GM19468 (cell line): ENCODE results near the gene GRIK2.
"Not testable (repeated sequence)": the region's sequence is repeated elsewhere in the genome, so short reads cannot be mapped to it uniquely, and the experiment has no call there.

Experiments used
- ATAC-seq: cut with Tn5 transposase; IDR thresholded peaks from one replicate; pipeline ENCODE4 v1.9.1; 2021; ENCODE audit warnings: mild to moderate bottlenecking, moderate library complexity, moderate number of reproducible peaks; ENCODE audit not compliant: unreplicated experiment; ENCODE audit errors: extremely low read depth

The GRIK2 gene

DNA sequence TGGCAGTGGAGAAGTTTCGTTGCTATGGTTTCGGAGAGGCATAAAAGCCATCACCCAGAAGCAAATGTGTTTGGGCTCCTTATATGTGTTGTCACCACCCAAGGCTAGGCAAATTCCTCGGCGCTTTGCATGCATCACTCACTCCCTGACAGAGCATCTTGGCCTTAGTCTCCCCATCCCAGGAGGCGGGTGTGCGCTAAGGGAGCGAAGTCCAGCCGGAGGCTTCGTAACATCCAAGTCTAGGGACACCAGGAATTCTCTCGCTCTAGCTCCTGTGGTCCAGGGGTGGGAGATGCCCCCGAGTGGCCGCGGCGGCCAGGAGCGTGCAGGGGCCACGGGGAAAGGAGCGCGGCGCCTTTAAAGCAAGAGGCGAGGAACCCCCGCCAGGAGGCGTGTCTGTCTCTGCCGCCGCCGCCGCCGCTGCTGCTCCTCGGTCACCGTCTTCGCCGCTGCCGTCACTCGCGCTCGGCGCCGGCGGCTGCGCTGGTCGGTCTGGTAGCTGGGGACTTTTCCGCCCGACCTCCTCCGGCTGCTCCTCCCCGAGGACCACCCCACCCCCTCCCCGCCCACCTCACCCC, at the start of gene GRIK2:
GRIK2 (plus strand) TSS at position 458 of the 578 bp plus-strand sequence.
- no peak for ATAC-seq

DNA sequence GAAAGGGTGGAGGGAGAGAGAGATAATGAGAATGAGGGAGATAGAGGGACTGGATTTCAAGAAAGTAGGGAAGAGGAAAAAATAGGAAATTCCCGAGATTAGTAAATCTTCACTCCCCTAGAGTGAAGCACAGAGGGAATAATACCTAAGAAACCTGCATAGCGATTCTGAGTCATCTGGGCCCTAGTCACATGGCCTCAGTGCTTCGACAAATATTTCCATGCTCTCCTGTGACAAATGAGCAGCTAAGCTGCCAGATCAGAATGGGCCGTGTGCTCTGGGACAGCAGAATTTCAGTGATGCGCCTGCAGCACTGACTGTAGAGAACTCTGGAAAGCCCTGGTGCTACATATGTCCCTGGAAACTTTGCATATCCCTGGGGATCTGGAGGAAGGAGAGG, 48.6 kb upstream of the GRIK2 start:
- no peak for ATAC-seq

DNA sequence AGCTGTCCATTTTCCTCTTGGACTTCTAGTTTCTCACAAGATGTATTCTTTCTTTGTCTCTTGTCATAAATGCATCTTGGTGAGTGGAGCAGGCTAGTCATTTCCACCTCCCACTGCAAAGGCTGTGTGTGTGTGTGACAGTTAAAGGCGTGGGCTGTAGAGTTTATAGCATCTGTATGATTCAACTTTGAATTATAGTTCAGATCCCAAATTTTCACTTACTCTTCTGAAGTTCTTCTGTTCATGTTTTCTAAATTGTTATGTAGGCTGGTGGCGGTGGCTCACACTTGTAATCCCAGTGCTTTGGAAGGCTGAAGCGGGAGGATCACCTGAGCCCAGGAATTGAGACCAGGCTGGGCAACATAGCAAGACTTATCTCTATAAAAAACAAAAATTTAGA, 44.7 kb upstream of the GRIK2 start:
- ATAC-seq: no peak

DNA sequence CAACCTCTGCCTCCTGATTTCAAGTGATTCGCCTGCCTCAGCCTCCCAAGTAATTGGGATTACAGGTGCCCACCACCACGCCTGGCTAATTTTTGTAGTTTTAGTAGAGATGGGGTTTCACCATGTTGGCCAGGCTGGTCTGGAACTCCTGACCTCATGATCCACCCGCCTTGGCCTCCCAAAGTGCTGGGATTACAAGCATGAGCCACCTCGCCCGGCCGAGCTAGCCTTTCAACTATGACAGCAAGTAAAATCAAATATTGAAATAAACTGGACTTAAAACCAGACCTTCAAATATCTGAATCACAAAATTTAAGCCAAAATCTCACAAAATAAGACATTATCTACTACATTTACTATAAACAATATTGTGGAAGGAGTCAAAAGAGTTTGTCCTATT, 42.9 kb upstream of the GRIK2 start:
- ATAC-seq: not testable (repeated sequence)

DNA sequence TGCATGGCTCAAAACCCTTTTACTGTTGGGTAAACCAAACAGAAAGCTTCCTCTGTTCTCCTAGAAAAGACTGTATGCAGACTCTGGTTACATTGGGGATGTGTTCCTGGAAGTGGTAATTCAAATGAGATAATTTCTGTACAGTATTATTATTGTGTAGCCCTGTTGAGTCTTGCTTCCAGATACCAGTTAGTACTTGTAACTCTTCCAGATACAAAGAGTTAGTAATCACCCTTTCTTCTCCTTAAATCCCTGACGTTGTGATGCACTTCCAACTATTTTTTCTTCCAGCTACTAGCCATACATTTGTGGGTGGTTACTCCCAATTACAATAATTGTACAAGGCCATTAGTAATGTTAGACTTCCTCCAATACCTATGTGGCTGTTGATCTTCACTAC, 42.3 kb upstream of the GRIK2 start:
- no peak for ATAC-seq

DNA sequence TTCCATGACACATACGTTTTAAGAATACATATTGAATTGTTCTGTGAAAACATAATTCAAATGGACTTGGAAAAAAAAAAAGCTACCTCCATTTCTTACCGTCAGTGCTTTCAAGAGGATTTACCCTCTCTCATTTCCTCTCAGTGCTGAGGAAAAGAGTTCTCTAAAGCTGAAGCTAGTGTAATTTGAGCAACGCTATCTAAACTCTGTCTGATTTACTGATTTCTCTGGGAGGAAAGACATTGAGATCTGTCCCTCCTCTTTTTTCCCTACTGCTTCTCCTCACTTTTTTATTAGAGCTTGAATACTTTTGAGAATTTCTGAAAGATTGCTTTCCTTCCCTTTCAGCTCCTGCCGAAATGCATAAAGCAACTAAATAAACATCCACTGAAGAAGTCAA, 41.2 kb upstream of the GRIK2 start:
- no peak for ATAC-seq

DNA sequence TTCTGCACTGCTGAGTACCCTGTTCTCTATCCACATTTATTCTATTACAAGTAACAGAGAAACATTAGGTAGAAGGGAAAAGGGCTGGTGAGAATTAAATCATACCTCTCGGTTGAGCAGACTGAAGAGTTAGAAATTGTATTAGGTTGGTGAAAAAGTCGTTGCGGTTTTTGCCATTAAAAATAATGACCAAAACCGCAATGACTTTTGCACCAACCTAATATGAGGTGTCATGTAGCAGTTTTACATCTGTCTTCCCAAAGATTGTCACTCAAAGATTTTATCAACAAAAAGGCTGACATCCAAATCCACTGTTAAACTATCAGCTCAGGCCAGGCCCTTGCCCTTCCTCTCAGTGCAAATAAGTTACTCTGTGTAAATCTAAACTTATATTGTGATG, 28.3 kb upstream of the GRIK2 start:
- no peak for ATAC-seq

DNA sequence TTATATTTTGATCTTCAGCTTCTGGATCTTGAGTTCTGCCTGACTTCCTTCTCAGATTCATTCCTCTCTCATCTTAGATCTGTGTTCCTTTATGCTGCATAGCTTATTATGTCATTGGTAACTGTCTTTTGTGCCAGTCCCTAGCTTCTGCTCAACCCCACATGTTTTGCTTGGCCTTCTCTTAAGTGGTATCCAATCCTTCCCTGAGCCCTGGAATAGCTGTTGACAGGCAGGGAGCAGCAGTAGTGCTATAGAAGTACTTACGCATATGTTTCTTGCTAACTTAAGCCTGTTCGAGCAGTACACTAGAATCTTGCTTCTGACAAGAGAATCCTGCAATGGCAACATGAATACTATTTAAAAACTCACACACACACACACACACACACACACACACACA, 13.6 kb upstream of the GRIK2 start:
- no peak for ATAC-seq

DNA sequence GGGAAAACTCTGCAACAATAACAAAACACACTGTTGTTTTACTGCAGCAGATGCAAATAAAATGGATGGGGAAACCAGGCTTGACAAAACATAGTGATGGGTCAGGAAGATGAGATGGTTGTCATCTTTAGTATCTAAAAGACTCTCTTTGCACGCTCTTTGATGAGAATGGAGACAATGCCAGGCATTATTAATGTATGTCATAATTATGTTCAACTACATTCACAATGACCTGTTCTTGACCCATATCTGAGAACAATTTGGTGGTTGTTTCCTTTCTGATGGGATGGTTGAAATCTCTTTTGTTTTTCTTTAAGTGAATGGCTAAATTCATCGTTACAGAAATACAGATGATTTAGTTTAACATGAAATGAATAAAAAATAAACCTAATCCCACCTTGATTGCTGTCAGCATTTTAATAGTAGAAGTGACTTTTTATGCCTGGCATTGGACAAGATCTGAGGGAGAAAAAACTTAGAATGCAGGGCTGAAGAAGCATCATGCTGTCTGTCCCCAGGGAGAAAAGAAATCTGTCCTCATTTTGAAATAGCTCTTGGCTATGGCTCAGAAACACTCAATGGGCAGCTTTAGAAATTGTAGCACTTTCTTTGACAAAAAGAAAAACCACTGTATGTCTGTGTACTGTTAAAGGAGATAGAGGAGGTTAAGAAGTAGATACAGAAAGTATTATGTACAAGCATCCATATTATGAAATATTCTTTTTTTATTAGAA, 12.4 kb upstream of the GRIK2 start:
- no peak for ATAC-seq

DNA sequence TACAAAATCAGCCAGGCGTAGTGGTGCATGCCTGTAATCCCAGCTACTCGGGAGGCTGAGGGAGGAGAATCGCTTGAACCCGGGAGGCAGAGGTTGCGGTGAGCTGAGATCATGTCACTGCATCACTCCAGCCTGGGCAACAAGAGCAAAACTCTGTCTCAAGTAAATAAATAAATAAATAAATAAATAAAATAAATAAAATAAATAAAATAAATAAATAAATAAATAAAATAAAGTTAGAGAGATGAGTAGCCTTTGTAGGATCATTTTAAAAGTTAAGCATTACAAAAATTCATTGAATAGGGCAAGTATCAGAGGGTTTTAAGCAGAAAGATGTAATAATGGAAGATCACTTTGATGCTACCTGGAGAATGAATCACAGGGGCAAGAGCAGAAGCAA, 9.8 kb upstream of the GRIK2 start:
- ATAC-seq: not testable (repeated sequence)

DNA sequence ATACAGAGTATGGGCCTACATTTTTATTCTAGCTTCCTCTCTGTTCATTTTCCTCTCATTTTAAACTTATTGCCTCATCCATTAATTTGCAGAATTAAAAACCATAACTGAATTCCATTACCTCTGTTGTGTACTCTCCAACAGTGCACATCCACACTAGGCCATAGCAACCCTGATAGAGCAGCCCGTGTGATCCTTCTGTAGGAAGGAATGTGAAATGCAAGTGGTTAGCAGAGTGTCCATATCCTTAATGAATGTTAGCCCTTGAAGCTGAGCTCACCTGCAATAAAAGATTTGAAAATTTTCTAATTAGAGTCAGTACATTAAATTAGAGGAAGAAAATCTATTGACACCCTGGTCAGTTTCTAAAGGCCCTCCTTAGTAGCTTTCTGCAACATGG, 6.5 kb upstream of the GRIK2 start:
- ATAC-seq: no peak

DNA sequence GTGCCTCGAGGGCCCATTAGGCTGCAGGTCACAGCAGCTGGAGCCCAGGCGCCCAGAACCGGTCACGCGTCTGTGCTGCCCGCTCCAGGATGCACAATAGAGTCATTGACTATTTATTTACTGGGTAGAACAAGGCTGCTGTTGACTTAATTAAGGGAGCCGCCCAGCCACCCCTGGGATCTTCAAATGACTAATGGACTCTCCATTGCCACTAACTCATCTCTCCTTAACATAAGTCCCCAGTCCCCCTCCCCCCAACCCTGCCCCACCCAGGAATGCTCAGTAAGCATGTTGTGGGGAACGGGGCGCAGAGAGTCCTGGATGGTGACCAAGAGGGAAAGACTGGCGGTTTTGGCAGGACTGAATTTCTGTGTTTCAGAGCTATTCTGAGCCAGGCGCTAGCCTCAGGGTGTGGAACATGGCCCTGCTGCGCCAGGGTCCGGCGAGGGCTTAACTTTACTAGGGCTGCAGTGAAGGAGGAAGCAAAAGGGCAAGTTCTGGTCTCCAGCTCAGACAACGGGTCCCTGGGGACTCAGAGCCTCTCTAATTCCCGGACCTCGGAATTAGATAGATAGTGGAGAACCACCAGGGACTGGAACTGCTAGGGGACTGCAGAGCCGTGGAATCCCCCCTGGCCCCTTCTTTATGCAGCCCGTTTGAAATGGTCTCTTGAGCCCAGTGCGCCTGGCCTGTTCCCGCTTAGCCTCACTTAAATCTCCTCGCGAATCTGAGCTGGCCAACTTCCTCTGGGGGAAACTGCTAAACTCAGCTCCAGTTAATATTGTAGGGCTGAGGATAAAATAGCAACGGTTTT, 1.5 kb upstream of the GRIK2 start:
- ATAC-seq: no peak

DNA sequence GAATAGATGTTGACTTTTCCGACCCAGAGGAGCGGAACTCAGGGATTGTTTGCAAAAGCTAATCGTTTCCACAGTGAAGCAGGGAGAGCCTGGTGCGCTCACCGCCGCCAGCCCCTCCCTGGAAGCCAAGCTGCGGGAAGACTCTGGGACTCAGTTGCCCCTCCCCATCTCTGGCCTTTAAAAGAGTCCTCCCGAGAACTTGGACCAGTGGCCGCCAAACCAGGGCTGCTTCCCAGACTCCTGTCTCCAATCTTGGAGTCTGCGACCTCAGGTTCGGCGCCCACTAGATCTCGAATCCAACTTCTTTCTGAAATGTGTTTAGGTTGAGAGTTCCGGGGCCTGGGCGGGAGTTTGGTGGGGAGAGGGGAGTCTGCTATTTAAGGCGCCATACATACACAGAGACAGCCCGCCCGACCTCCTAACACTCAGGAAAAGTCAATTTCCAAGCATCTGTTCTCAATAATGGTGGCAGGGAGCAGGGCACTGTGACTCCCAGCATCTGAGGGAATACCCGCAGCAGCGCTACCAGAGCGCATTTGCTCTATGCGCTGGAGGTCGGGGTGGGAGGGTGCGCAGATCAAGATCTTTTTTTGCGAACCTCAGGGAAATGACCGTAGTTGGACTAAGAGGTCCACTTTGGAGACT, 800 bp upstream of the GRIK2 start:
- ATAC-seq: no peak

DNA sequence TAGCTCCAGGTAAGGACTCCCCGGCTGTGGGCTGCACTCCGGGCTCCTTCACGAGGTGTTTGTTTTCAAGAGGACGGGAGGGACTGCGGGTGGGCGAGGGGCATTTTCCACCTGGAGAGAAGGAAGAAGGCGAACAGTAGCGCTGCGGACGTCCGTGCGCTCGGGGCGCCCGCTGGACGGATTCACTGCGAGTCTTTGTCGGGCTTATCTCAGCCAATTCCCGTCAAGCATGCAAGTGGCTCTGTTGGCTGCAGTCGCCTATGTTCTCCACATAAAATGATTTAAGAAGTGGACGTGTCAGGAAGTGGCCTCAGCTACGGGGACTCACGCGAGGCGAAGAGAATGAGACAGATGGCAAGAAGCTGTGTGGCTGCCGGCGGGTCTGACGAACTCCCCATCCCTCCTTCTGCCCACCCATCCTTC, 332 bp downstream of the GRIK2 start:
- ATAC-seq: no peak

DNA sequence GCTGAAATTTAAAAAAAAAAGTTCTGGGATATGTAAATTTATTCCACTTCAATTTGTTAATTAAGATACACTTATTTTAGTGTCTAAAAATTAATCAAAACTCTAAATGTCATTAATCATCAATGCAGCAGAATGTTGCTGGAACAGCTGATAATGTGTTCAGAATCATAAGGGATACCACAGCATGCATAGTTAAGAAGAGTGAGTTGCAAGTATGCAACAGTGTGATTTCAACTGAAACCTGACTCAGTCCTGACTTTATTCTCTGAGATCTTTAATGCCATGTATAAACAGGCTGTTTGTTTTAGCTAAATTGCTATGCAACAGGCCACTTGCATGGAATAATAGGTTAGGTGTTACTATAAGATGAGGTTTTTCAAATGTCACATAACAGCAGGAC, 1.4 kb downstream of the GRIK2 start:
- no peak for ATAC-seq

DNA sequence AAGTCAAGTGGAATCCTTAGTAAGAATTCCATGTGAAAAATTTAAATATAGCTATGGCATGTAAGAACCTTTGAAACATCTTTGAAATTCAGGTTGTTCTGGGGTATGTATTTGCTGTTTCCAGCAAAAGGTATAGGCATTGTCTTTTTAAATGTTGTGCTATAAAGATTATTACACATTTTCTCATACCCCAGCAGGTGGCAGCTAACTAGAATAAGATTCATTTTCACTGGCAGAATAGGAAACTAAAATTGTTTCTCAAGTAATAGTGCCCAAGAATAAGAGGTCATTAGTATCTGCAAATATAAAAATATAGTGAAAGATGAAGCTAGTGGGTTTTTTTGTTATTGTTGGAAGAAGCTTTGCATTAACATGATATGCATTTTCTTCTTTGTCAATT, 1.8 kb downstream of the GRIK2 start:
- ATAC-seq: no peak

DNA sequence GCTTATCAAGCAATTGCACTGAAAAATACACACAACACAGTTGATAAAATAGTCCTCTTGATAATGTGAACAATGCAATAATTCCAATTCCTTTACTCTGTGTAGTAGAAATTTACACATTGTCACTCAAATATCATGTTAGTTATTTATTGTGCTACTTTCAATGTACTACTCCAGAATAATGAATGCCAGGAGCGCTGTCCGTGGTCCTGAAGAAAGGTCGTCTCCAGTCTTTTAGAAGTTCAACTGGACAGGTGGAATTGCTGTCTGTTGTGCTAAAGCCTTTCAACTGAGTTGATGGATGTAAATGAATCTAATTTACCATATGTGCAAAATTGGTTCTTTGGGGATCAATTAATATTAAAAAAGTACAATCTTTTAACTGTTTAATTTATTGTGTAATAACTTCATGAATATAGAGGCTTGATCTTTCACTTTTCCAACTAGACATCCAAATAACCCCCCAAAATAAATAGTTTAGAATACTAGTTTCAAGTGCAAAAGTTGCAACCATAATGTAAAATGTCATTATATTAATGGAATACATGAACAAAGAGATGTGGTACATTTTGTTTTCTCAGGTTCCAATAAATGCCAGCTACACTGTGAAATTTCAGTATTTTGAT, 3.2 kb downstream of the GRIK2 start:
- ATAC-seq: no peak

DNA sequence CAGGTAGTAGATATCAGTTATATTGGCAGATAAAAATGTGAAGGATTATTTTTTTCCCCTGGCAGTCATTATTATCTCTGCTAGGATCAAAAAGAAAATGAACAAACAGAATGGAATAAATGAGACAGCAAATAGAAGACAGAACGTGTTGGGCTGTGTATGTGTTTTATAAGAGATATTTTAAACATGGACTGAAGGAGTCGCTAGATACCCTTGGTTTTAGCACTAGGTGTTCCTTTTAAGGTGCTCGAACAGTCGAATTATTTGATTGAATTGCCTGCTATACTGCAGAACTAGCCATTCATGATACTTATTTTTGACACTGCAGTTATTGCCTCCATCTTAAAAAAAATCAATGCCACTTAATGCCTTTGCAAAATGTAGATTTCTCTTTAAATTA, 3.7 kb downstream of the GRIK2 start:
- no peak for ATAC-seq

DNA sequence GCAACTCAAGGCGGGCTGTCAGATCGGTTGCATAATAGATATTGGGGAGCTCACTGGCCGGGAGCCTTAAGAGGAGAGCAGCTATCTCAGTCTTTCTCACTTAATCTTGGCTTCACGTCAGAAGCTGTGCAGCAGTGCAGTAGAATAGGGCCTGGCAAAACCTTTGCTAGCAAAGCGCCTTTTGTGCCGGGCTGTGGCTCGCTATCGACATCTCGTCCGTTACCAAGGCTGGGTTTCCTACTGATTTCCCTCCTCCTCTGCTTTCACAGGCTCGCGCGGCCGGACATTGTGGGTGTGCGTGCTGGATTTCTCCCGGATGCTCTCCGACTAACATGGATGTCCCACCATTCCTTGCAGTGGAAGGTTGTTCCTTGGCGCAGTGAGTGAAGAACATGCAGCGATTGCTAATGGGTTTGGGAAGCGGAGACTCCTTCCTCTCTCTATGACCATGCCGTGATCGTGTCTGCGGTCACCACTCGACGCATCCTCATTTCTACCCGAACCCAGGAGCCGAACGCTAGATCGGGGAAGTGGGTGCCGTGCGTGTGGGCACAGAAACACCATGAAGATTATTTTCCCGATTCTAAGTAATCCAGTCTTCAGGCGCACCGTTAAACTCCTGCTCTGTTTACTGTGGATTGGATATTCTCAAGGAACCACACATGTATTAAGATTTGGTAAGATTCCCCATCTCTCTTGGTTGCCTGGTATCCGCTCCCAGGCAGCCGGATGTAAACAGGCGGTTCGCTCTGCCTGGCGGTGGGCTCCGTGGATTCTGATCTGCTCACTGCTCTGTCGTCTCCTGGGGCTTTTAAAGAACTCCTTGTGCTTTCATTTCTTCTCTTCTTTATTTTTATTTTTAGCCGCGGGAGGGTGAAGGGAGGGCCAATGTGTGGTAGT, 5.5 kb downstream of the GRIK2 start:
- ATAC-seq: no peak
